Measurements from ENCODE around the gene KIAA1755. TPM values are rescaled to one million over a fixed set of nuclear protein-coding genes. Genes with fewer than 3 reads are reported as not detected.

KIAA1755 gene
- total and polyA plus RNA-seq, 9 of the 15 experiments (the other 6 are each of a cell fraction or from before 2014, with no cell fraction given), result not detected

DNA sequence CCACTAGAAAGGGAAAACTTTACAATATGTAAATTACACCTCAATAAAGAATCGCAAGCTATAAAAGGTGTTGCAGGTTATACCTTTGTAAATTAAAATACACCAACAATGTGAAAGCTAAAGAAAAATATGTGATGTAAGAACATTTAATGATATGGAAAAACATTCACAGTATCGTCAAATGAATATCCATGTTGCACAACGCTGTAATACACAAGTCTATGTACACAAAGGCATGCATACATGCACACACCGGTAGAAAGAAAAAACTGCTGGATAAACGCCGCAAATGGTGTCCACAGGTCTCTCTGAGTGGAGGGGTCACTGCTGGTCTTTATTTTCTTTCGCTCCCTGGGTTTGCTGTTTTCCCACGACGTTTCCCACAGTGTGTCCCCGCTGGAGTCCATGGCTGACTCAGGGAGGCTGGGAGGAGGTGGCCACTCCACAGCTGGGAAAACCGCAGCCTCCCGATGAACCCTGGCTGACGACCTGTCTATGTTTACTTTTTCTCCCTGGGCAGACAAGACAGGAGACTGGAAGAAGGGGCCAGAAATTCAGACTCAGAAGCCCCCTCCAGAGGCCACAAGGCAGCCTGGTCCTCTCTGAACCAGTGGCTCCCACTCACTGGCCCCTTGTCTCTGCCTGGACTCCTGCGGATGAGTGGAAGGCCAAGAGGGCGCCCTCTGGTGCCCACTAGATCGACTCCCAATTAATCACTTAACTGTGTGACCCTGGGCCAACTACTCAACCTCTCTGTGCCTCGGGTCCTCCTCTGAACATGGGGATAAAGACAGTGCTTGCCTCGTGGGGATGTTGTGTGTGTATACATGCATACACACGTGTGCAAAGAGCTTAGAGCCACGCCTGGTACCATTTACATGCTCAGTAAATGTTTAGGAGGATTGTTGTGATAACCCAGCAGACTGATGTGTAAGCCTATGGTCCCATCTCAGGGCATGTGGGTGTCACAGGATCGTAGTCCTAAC is 30.6 kb upstream of the KIAA1755 start (continued):
- TF ChIP-seq, protein P1, sequence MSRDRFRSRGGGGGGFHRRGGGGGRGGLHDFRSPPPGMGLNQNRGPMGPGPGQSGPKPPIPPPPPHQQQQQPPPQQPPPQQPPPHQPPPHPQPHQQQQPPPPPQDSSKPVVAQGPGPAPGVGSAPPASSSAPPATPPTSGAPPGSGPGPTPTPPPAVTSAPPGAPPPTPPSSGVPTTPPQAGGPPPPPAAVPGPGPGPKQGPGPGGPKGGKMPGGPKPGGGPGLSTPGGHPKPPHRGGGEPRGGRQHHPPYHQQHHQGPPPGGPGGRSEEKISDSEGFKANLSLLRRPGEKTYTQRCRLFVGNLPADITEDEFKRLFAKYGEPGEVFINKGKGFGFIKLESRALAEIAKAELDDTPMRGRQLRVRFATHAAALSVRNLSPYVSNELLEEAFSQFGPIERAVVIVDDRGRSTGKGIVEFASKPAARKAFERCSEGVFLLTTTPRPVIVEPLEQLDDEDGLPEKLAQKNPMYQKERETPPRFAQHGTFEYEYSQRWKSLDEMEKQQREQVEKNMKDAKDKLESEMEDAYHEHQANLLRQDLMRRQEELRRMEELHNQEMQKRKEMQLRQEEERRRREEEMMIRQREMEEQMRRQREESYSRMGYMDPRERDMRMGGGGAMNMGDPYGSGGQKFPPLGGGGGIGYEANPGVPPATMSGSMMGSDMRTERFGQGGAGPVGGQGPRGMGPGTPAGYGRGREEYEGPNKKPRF (IDR thresholded peaks at IDR 0.05; ENCODE audit: low read depth, low read length), result no peak
- TF ChIP-seq SIRT6 (IDR thresholded peaks at IDR 0.05; ENCODE audit: low read depth, low read length) (no peak), KAT7 (CRISPR knock-in tag; IDR thresholded peaks at IDR 0.05; ENCODE audit: borderline replicate concordance) (no peak), NCOA4 (IDR thresholded peaks at IDR 0.05; ENCODE audit: partially characterized antibody) (no peak), HMG20A (CRISPR knock-in tag; conservative IDR thresholded peaks at IDR 0.05) (no peak), KDM4B (IDR thresholded peaks at IDR 0.05; ENCODE audit: borderline replicate concordance in 2 of 2, low read depth in 1 of 2) (no peak), FOXM1 (IDR thresholded peaks at IDR 0.05; ENCODE audit: low read depth) (no peak), FOXM1 (CRISPR knock-in tag; IDR thresholded peaks at IDR 0.05; ENCODE audit: low read depth) (no peak), CC2D1A (IDR thresholded peaks at IDR 0.05) (no peak), EHMT2 (IDR thresholded peaks at IDR 0.05) (no peak), XRCC3 (IDR thresholded peaks at IDR 0.05) (no peak), STAG1 (CRISPR knock-in tag; IDR thresholded peaks at IDR 0.05; ENCODE audit: borderline replicate concordance) (peak; percentile 22; the same call in 1 of the 2 replicates), PYGO2 (tag; IDR thresholded peaks at IDR 0.05) (no peak), RHOXF2B (CRISPR knock-in tag; conservative IDR thresholded peaks at IDR 0.05) (no peak), POU5F1 (IDR thresholded peaks at IDR 0.05; ENCODE audit: borderline replicate concordance, low read depth, low read length, partially characterized antibody) (no peak)
- TF ChIP-seq, protein P2, sequence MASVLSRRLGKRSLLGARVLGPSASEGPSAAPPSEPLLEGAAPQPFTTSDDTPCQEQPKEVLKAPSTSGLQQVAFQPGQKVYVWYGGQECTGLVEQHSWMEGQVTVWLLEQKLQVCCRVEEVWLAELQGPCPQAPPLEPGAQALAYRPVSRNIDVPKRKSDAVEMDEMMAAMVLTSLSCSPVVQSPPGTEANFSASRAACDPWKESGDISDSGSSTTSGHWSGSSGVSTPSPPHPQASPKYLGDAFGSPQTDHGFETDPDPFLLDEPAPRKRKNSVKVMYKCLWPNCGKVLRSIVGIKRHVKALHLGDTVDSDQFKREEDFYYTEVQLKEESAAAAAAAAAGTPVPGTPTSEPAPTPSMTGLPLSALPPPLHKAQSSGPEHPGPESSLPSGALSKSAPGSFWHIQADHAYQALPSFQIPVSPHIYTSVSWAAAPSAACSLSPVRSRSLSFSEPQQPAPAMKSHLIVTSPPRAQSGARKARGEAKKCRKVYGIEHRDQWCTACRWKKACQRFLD (CRISPR knock-in tag; IDR thresholded peaks at IDR 0.05), result no peak
- TF ChIP-seq, protein P3, sequence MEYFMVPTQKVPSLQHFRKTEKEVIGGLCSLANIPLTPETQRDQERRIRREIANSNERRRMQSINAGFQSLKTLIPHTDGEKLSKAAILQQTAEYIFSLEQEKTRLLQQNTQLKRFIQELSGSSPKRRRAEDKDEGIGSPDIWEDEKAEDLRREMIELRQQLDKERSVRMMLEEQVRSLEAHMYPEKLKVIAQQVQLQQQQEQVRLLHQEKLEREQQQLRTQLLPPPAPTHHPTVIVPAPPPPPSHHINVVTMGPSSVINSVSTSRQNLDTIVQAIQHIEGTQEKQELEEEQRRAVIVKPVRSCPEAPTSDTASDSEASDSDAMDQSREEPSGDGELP (CRISPR knock-in tag; IDR thresholded peaks at IDR 0.05; ENCODE audit: borderline replicate concordance), result 0 out of 2 replicates have a peak, but pooled peaks have one; percentile 26
- TF ChIP-seq, protein P4, sequence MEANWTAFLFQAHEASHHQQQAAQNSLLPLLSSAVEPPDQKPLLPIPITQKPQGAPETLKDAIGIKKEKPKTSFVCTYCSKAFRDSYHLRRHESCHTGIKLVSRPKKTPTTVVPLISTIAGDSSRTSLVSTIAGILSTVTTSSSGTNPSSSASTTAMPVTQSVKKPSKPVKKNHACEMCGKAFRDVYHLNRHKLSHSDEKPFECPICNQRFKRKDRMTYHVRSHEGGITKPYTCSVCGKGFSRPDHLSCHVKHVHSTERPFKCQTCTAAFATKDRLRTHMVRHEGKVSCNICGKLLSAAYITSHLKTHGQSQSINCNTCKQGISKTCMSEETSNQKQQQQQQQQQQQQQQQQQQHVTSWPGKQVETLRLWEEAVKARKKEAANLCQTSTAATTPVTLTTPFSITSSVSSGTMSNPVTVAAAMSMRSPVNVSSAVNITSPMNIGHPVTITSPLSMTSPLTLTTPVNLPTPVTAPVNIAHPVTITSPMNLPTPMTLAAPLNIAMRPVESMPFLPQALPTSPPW (CRISPR knock-in tag; IDR thresholded peaks at IDR 0.05), result no peak
- TF ChIP-seq, protein P5, sequence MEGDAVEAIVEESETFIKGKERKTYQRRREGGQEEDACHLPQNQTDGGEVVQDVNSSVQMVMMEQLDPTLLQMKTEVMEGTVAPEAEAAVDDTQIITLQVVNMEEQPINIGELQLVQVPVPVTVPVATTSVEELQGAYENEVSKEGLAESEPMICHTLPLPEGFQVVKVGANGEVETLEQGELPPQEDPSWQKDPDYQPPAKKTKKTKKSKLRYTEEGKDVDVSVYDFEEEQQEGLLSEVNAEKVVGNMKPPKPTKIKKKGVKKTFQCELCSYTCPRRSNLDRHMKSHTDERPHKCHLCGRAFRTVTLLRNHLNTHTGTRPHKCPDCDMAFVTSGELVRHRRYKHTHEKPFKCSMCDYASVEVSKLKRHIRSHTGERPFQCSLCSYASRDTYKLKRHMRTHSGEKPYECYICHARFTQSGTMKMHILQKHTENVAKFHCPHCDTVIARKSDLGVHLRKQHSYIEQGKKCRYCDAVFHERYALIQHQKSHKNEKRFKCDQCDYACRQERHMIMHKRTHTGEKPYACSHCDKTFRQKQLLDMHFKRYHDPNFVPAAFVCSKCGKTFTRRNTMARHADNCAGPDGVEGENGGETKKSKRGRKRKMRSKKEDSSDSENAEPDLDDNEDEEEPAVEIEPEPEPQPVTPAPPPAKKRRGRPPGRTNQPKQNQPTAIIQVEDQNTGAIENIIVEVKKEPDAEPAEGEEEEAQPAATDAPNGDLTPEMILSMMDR (IDR thresholded peaks at IDR 0.05 in 2 of 3, conservative IDR thresholded peaks at IDR 0.05 in 1 of 3; ENCODE audit: insufficient read depth in 2 of 3, low read depth in 1 of 3, low read length in 3 of 3), result peak; percentile 59 to 67 (median 61)

All from K562 (cell line).